Liver (tissue), 9 donors: Measurements from ENCODE around the gene EYA4. TPM values are rescaled to one million over a fixed set of nuclear protein-coding genes. Genes with fewer than 3 reads are reported as not detected.

ENCODE experiments used
- DNase-seq: peaks from one replicate; pipeline ENCODE4 v3.0.0-alpha.2; 2017; ENCODE audit warnings: low spot score
- H3K27ac ChIP-seq, 2 donors: one replicate each; pipeline ENCODE4 v1.7.0; 2013; ENCODE audit warnings: inconsistent platforms in 2 of 2, low read length in 2 of 2, control low read depth in 1 of 2, low read depth in 1 of 2, mild to moderate bottlenecking in 1 of 2
- H3K27me3 ChIP-seq, 4 donors: one replicate each; pipeline versions ENCODE4 v1.6.1 to v1.7.0; 2013; ENCODE audit warnings: low read length in 3 of 4, inconsistent platforms in 1 of 4, mild to moderate bottlenecking in 1 of 4, moderate library complexity in 1 of 4; ENCODE audit not compliant: control insufficient read depth in 4 of 4, insufficient read depth in 4 of 4
- H3K36me3 ChIP-seq, 4 donors: one replicate each; pipeline versions ENCODE4 v1.6.1 to v1.7.0; 2013; ENCODE audit warnings: low read length in 3 of 4, mild to moderate bottlenecking in 3 of 4, low read depth in 1 of 4, moderate library complexity in 1 of 4; ENCODE audit not compliant: control insufficient read depth in 4 of 4, insufficient read depth in 3 of 4
- H3K4me1 ChIP-seq, 4 donors: one replicate each; pipeline versions ENCODE4 v1.6.1 to v1.7.0; 2013; ENCODE audit warnings: low read length in 3 of 4, mild to moderate bottlenecking in 3 of 4, moderate library complexity in 1 of 4; ENCODE audit not compliant: control insufficient read depth in 4 of 4, insufficient read depth in 4 of 4
- H3K4me3 ChIP-seq, 3 donors: one replicate each; pipeline versions ENCODE4 v1.6.1 to v1.7.0; 2013; ENCODE audit warnings: low read length in 3 of 3, control low read depth in 1 of 3, low read depth in 1 of 3, mild to moderate bottlenecking in 1 of 3
- H3K9ac ChIP-seq, 2 donors: one replicate each; pipeline ENCODE4 v1.7.0; 2013; ENCODE audit warnings: low read length in 2 of 2, mild to moderate bottlenecking in 2 of 2, moderate library complexity in 2 of 2, control low read depth in 1 of 2, low read depth in 1 of 2
- H3K9me3 ChIP-seq, 4 donors: one replicate each; pipeline versions ENCODE4 v1.6.1 to v1.7.0; 2013; ENCODE audit warnings: low read length in 3 of 4; ENCODE audit not compliant: control insufficient read depth in 4 of 4
- EGR1 ChIP-seq, 2 donors: IDR thresholded peaks; 2 replicates each; pipeline ENCODE4 v1.6.1; 2016 to 2018; ENCODE audit warnings: antibody characterized with exemption in 2 of 2, low read depth in 2 of 2
- FOXA1 ChIP-seq: IDR thresholded peaks from 2 replicates; pipeline ENCODE4 v1.6.1; 2016; ENCODE audit warnings: antibody characterized with exemption
- FOXA2 ChIP-seq: IDR thresholded peaks from 2 replicates; pipeline ENCODE4 v1.6.1; 2016; ENCODE audit warnings: antibody characterized with exemption
- GABPA ChIP-seq, 2 donors: IDR thresholded peaks in 1 of 2; conservative IDR thresholded peaks in 1 of 2; 2 replicates each; pipeline ENCODE4 v1.6.1; 2016; ENCODE audit warnings: antibody characterized with exemption in 2 of 2, mild to moderate bottlenecking in 1 of 2, moderate library complexity in 1 of 2
- HNF4A ChIP-seq, 2 donors: conservative IDR thresholded peaks; 2 replicates each; pipeline ENCODE4 v1.6.1; 2016; ENCODE audit warnings: antibody characterized with exemption in 2 of 2, mild to moderate bottlenecking in 2 of 2
- HNF4G ChIP-seq: IDR thresholded peaks from 2 replicates; pipeline ENCODE4 v1.6.1; 2016; ENCODE audit warnings: antibody characterized with exemption
- JUND ChIP-seq, 2 donors: IDR thresholded peaks; 2 replicates each; pipeline ENCODE4 v1.6.1; 2016; ENCODE audit warnings: antibody characterized with exemption in 2 of 2
- NR2F2 ChIP-seq: IDR thresholded peaks from 2 replicates; pipeline ENCODE4 v1.6.1; 2016; ENCODE audit warnings: antibody characterized with exemption
- RAD21 ChIP-seq, 2 donors: IDR thresholded peaks; 2 replicates each; pipeline ENCODE4 v1.6.1; 2016; ENCODE audit warnings: antibody characterized with exemption in 2 of 2, mild to moderate bottlenecking in 2 of 2
- RXRA ChIP-seq, 2 donors: IDR thresholded peaks; 2 replicates each; pipeline ENCODE4 v1.6.1; 2017 to 2018; ENCODE audit warnings: antibody characterized with exemption in 2 of 2, mild to moderate bottlenecking in 1 of 2
- SP1 ChIP-seq: IDR thresholded peaks from 2 replicates; pipeline ENCODE4 v1.6.1; 2018; ENCODE audit warnings: antibody characterized with exemption, mild to moderate bottlenecking
- TAF1 ChIP-seq: conservative IDR thresholded peaks from 2 replicates; pipeline ENCODE4 v1.6.1; 2016; ENCODE audit warnings: antibody characterized with exemption, mild to moderate bottlenecking
- YY1 ChIP-seq: IDR thresholded peaks from 2 replicates; pipeline ENCODE4 v1.6.1; 2016; ENCODE audit warnings: antibody characterized with exemption, mild to moderate bottlenecking
- WGBS: extraction: QIAGEN DNeasy Blood & Tissue Kit; methylation state at CpG from one replicate; pipeline ENCODE4 v1.1.7; 2013; 5-methylcytosine and 5-hydroxymethylcytosine counted together
- polyA plus RNA-seq, 2 donors: library from polyadenylated mRNA; stranded (reverse) in 1 of 2; unstranded in 1 of 2; fragments of 200-250 nt in 1 of 2; fragments of >200 nt in 1 of 2; fragmentation: Nextera tagmentation in 1 of 2; extraction: Ambion mirVana in 1 of 2; gene quantifications; one replicate each; pipeline versions ENCODE4 v1.2.1 to v1.2.3, GENCODE V29; 2013 to 2015
- total RNA-seq, 2 donors: library from RNA; depleted of rRNA; stranded (reverse); fragments of >200 nt; gene quantifications; one replicate each; pipeline ENCODE4 v1.2.3, GENCODE V29; 2014
- TF ChIP-seq, protein P1 (sequence below): IDR thresholded peaks from 2 replicates; pipeline ENCODE4 v1.6.1; 2016; ENCODE audit warnings: antibody characterized with exemption
- TF ChIP-seq, protein P2 (sequence below): IDR thresholded peaks from 2 replicates; pipeline ENCODE4 v1.6.1; 2016; ENCODE audit warnings: antibody characterized with exemption
- TF ChIP-seq, protein P3 (sequence below): IDR thresholded peaks from 2 replicates; pipeline ENCODE4 v1.6.1; 2016; ENCODE audit warnings: antibody characterized with exemption
- TF ChIP-seq, protein P4 (sequence below): IDR thresholded peaks from 2 replicates; pipeline ENCODE4 v1.6.1; 2016; ENCODE audit warnings: antibody characterized with exemption, mild to moderate bottlenecking
- TF ChIP-seq, protein P5 (sequence below): fragments of 150-350 bp; IDR thresholded peaks from 2 replicates; pipeline ENCODE4 v1.5.1; 2017; ENCODE audit warnings: improper control_type of control experiment, low read depth, low read length; ENCODE audit not compliant: missing input control
- donor health status: healthy.
- donor health status: healthy.
- donor health status: healthy.
- donor health status: healthy.
- donor health status: healthy.

The EYA4 gene
- total and polyA plus RNA-seq, 4 donors = 0.05 to 0.50 TPM; not detected in 2

DNA sequence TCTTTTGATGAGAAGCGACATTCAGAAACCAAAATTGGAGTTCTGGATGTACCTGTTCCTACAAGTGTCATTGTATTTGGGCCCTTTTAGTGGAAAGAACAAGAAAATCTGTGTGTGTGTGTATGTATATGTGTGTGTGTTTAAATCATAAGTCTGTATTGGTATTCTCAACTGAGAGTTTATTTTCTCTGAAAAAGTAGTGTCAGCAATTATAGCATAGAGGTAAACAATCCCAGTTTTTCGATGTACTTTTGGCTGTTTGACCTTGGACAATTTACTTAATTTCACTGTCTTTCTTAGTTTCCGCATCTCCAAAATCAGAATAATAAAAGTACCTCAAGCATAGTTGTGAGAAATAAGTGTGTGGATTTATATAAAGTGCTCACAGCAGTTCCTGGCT, 57.2 kb downstream of the EYA4 start:
- no peaks in the 10 kb centered on the region for H3K9me3 ChIP-seq
- H3K4me1 ChIP-seq = no peaks in the 10 kb centered on the region
- no peak overlapping the region for H3K27ac ChIP-seq
- no peaks in the 10 kb centered on the region for H3K27me3 ChIP-seq
- no peak overlapping the region for H3K4me3 ChIP-seq
- no peaks in the 10 kb centered on the region for H3K36me3 ChIP-seq
- no peak for DNase-seq
- H3K9ac ChIP-seq = no peak overlapping the region
- WGBS = 66% methylated on average over 3 of the region's 3 CpGs
- TF ChIP-seq, protein P1, sequence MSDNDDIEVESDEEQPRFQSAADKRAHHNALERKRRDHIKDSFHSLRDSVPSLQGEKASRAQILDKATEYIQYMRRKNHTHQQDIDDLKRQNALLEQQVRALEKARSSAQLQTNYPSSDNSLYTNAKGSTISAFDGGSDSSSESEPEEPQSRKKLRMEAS = no peak
- no peak for TF ChIP-seq SP1

DNA sequence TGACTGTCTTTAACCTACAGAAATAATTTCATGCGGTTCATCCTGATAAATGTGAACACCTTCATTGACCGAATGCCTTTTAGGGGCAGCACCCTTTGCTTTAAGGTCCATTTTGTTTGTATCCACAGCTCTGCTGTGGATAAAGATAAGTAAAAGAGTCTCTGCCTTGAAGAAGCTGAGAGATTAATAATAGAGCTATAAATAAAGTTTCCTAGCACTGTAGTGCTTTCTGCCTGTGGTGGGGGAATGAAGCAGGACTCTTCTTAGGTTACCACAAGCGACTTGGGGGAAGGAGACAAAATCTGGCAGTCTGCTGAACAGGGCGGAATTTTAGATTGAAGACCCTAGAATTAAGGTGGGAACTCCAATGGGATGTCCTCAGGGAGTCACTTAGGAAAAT, 57.6 kb downstream of the EYA4 start:
- WGBS = 75% methylated on average over 4 of the region's 4 CpGs
- Histone ChIP-seq H3K9ac (no peak overlapping the region), H3K36me3 (no peaks in the 10 kb centered on the region), H3K4me3 (no peak overlapping the region), H3K27ac (no peak overlapping the region), H3K4me1 (no peaks in the 10 kb centered on the region), H3K9me3 (no peaks in the 10 kb centered on the region), H3K27me3 (no peaks in the 10 kb centered on the region)
- no peak for TF ChIP-seq GABPA (IDR thresholded peaks at IDR 0.05 in 1 of 2, conservative IDR thresholded peaks at IDR 0.05 in 1 of 2)
- TF ChIP-seq JUND (IDR thresholded peaks at IDR 0.05) = no peak
- TF ChIP-seq FOXA2 = no peak
- no peak for TF ChIP-seq YY1
- TF ChIP-seq RAD21 (IDR thresholded peaks at IDR 0.05) = no peak
- TF ChIP-seq EGR1 (IDR thresholded peaks at IDR 0.05; ENCODE audit: low read depth in 2 of 2) = no peak
- no peak for TF ChIP-seq TAF1
- no peak for TF ChIP-seq FOXA1
- no peak for TF ChIP-seq RXRA (IDR thresholded peaks at IDR 0.05)
- TF ChIP-seq, protein P2, sequence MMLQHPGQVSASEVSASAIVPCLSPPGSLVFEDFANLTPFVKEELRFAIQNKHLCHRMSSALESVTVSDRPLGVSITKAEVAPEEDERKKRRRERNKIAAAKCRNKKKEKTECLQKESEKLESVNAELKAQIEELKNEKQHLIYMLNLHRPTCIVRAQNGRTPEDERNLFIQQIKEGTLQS = no peak
- no peak for DNase-seq

DNA sequence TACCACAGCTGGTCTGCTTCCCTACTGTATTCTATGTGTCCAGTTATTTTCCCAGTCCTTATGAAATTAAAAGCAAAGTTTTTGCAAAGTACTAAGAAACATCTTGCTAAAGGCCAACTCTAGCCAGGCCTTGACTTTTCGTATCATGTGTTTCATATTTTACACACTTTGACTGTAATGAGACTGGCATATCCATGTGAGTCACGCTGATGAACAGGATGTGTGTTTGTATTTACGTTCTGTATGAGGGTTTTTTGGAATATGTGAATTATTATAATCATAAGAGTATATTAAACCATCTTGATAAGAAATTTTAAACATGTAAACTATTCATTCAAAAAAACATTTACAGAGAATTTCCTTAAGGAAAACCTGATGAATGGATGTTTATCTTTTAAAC, 59.7 kb downstream of the EYA4 start:
- no peak for TF ChIP-seq SP1
- TF ChIP-seq, protein P3, sequence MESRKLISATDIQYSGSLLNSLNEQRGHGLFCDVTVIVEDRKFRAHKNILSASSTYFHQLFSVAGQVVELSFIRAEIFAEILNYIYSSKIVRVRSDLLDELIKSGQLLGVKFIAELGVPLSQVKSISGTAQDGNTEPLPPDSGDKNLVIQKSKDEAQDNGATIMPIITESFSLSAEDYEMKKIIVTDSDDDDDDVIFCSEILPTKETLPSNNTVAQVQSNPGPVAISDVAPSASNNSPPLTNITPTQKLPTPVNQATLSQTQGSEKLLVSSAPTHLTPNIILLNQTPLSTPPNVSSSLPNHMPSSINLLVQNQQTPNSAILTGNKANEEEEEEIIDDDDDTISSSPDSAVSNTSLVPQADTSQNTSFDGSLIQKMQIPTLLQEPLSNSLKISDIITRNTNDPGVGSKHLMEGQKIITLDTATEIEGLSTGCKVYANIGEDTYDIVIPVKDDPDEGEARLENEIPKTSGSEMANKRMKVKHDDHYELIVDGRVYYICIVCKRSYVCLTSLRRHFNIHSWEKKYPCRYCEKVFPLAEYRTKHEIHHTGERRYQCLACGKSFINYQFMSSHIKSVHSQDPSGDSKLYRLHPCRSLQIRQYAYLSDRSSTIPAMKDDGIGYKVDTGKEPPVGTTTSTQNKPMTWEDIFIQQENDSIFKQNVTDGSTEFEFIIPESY = no peak
- TF ChIP-seq, protein P4, sequence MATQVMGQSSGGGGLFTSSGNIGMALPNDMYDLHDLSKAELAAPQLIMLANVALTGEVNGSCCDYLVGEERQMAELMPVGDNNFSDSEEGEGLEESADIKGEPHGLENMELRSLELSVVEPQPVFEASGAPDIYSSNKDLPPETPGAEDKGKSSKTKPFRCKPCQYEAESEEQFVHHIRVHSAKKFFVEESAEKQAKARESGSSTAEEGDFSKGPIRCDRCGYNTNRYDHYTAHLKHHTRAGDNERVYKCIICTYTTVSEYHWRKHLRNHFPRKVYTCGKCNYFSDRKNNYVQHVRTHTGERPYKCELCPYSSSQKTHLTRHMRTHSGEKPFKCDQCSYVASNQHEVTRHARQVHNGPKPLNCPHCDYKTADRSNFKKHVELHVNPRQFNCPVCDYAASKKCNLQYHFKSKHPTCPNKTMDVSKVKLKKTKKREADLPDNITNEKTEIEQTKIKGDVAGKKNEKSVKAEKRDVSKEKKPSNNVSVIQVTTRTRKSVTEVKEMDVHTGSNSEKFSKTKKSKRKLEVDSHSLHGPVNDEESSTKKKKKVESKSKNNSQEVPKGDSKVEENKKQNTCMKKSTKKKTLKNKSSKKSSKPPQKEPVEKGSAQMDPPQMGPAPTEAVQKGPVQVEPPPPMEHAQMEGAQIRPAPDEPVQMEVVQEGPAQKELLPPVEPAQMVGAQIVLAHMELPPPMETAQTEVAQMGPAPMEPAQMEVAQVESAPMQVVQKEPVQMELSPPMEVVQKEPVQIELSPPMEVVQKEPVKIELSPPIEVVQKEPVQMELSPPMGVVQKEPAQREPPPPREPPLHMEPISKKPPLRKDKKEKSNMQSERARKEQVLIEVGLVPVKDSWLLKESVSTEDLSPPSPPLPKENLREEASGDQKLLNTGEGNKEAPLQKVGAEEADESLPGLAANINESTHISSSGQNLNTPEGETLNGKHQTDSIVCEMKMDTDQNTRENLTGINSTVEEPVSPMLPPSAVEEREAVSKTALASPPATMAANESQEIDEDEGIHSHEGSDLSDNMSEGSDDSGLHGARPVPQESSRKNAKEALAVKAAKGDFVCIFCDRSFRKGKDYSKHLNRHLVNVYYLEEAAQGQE = no peak
- TF ChIP-seq FOXA2 = no peak
- no peak for TF ChIP-seq GABPA (IDR thresholded peaks at IDR 0.05 in 1 of 2, conservative IDR thresholded peaks at IDR 0.05 in 1 of 2)
- no peak for TF ChIP-seq RXRA (IDR thresholded peaks at IDR 0.05)
- TF ChIP-seq YY1 = no peak
- TF ChIP-seq, protein P1 = no peak
- no peak for TF ChIP-seq RAD21 (IDR thresholded peaks at IDR 0.05)
- TF ChIP-seq NR2F2 = no peak
- TF ChIP-seq, protein P5, sequence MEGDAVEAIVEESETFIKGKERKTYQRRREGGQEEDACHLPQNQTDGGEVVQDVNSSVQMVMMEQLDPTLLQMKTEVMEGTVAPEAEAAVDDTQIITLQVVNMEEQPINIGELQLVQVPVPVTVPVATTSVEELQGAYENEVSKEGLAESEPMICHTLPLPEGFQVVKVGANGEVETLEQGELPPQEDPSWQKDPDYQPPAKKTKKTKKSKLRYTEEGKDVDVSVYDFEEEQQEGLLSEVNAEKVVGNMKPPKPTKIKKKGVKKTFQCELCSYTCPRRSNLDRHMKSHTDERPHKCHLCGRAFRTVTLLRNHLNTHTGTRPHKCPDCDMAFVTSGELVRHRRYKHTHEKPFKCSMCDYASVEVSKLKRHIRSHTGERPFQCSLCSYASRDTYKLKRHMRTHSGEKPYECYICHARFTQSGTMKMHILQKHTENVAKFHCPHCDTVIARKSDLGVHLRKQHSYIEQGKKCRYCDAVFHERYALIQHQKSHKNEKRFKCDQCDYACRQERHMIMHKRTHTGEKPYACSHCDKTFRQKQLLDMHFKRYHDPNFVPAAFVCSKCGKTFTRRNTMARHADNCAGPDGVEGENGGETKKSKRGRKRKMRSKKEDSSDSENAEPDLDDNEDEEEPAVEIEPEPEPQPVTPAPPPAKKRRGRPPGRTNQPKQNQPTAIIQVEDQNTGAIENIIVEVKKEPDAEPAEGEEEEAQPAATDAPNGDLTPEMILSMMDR = no peak
- TF ChIP-seq HNF4G = no peak
- TF ChIP-seq, protein P2 = no peak
- TF ChIP-seq HNF4A (conservative IDR thresholded peaks at IDR 0.05) = no peak
- no peak for TF ChIP-seq EGR1 (IDR thresholded peaks at IDR 0.05; ENCODE audit: low read depth in 2 of 2)
- no peak for TF ChIP-seq TAF1
- no peak for TF ChIP-seq FOXA1
- TF ChIP-seq JUND (IDR thresholded peaks at IDR 0.05) = no peak
- Histone ChIP-seq H3K9ac (no peak overlapping the region), H3K4me3 (no peak overlapping the region), H3K27me3 (no peaks in the 10 kb centered on the region), H3K27ac (no peak overlapping the region), H3K9me3 (no peaks in the 10 kb centered on the region), H3K36me3 (no peaks in the 10 kb centered on the region), H3K4me1 (no peaks in the 10 kb centered on the region)
- no peak for DNase-seq
- WGBS = 86% methylated on average over 3 of the region's 3 CpGs
